ENCODE results near the gene PRKG1. TPM values are rescaled to one million over a fixed set of nuclear protein-coding genes. Genes with fewer than 3 reads are reported as not detected.

The PRKG1 gene
- total RNA-seq, 2 donors from 2014 or later = 145 to 381 TPM

DNA sequence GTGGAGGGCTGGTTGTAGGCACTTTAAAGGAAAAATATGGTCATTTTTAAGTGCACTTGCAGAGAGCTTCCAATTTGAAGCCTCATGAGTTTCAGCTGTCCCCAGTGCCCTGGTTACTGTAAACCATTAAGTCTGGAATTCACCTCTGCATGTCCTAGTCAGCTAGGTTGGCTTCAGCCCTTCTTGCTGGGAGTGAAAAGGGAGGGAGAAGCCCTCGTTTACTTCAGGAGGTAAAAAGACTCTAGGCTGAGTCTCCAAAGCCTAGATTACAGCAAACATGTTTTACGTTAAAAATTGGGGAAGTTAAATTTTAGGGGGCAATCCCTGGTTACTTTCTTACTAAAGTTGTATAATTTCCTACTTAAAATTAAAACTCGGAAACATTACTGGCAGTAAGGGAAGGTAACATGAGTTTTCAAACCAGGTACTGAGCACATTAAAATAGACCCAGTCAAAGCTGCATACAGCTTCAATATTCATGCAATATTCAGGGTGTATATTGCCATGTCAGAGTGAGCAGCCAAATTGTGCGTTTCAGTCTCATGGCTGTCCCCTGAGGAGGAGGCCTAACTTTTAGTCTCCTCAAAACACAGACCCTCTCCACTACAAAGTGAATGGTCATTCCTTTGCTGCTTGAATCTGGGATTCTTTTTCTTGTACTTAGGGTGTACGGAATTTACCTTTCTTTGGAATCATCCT lies 156.7 kb downstream of the PRKG1 start:
- DNase-seq (ENCODE audit: low spot score) (no peak), ATAC-seq (ENCODE audit: insufficient number of reproducible peaks, low FRiP score, low read depth) (no peak)
- Histone ChIP-seq H3K4me3 (peak overlapping the region; percentile 15), H3K27ac (peak overlapping the region in 1 of 2 donors; percentile 45), H3K4me1 (ENCODE audit: control insufficient read depth in 1 of 2, low read depth in 2 of 2) (peaks cover 30 to 75% of the 10 kb centered on the region in 2 donors), H3K9me3 (no peaks in the 10 kb centered on the region), H3K27me3 (replicated peaks; ENCODE audit: insufficient read depth) (no peaks in the 10 kb centered on the region), H3K36me3 (no peaks in the 10 kb centered on the region)
- no peak for TF ChIP-seq CTCF (IDR thresholded peaks at IDR 0.05)

- ATAC-seq (ENCODE audit: insufficient number of reproducible peaks, low FRiP score, low read depth) = no peak
- H3K9me3 ChIP-seq = no peaks in the 10 kb centered on the region
- no peaks in the 10 kb centered on the region for H3K36me3 ChIP-seq
- H3K4me3 ChIP-seq = peak overlapping the region; percentile 15
- H3K27me3 ChIP-seq (replicated peaks; ENCODE audit: insufficient read depth) = no peaks in the 10 kb centered on the region
- peaks cover 30 to 81% of the 10 kb centered on the region in 2 donors for H3K4me1 ChIP-seq (ENCODE audit: control insufficient read depth in 1 of 2, low read depth in 2 of 2)
- no peak for TF ChIP-seq CTCF (IDR thresholded peaks at IDR 0.05)
- DNase-seq (ENCODE audit: low spot score) = no peak
- H3K27ac ChIP-seq = peak overlapping the region in 1 of 2 donors; percentile 45
Measured at GRCh38 chr10:51231754-51232153, 157.5 kb downstream of the PRKG1 start.

GRCh38 chr10:51233337-51234100 lies 159.2 kb downstream of the PRKG1 start:
- Histone ChIP-seq H3K27me3 (replicated peaks; ENCODE audit: insufficient read depth) (no peaks in the 10 kb centered on the region), H3K36me3 (no peaks in the 10 kb centered on the region), H3K9me3 (no peaks in the 10 kb centered on the region), H3K27ac (peak overlapping the region in 1 of 2 donors; percentile 32), H3K4me1 (ENCODE audit: control insufficient read depth in 1 of 2, low read depth in 2 of 2) (peaks cover 25 to 74% of the 10 kb centered on the region in 2 donors), H3K4me3 (no peak overlapping the region)
- DNase-seq (ENCODE audit: low spot score) (no peak), ATAC-seq (ENCODE audit: insufficient number of reproducible peaks, low FRiP score, low read depth) (no peak)
- TF ChIP-seq CTCF (IDR thresholded peaks at IDR 0.05) = no peak

DNA sequence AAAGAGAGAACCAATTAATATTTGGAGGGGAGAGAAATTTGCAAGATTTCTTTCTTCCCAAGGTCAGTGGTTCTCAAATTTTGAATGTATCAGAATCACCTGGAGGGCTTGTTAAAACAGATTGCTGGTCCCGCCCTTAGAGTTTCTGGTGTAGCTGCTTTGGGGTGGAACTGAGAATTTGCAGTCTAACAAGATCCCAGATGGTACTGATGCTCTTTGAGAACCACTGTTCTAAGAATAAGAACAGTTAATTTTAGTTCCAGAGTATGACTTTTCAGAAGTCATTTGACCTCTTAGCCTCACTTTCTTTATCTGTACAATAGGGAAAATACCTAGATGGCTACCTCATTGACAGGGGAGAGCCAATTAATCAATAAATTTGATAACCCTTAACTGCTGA lies 161.6 kb downstream of the PRKG1 start:
- no peaks in the 10 kb centered on the region for H3K9me3 ChIP-seq
- H3K36me3 ChIP-seq = no peaks in the 10 kb centered on the region
- no peak overlapping the region for H3K27ac ChIP-seq
- TF ChIP-seq CTCF (IDR thresholded peaks at IDR 0.05) = no peak
- DNase-seq (ENCODE audit: low spot score) = no peak
- H3K4me1 ChIP-seq (ENCODE audit: control insufficient read depth in 1 of 2, low read depth in 2 of 2) = peaks cover 28 to 70% of the 10 kb centered on the region in 2 donors
- no peak overlapping the region for H3K4me3 ChIP-seq
- H3K27me3 ChIP-seq (replicated peaks; ENCODE audit: insufficient read depth) = no peaks in the 10 kb centered on the region
- ATAC-seq (ENCODE audit: insufficient number of reproducible peaks, low FRiP score, low read depth) = no peak

DNA sequence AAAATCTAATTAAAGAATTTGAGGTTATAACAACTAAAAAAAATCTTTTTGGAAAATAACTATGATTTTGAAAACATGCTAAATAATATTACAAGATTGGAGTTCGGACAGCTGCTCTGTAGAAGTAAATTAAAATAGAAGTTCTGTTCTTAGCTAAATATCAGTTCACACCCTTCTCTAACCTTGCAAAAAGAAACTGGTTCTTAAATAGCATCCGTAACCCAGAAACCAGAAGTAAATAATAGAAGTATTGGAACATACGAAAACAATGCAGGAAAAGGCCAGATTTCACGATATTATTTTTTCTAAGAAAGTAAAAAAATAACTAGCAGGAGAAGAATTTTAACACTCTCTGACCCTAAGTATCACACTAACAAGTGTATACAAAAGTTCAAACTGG lies 164.7 kb downstream of the PRKG1 start:
- Histone ChIP-seq H3K27me3 (replicated peaks; ENCODE audit: insufficient read depth) (no peaks in the 10 kb centered on the region), H3K27ac (peak overlapping the region in 1 of 2 donors; percentile 46), H3K4me1 (ENCODE audit: control insufficient read depth in 1 of 2, low read depth in 2 of 2) (peaks cover 11 to 60% of the 10 kb centered on the region in 2 donors), H3K36me3 (no peaks in the 10 kb centered on the region), H3K4me3 (peak overlapping the region; percentile 14), H3K9me3 (no peaks in the 10 kb centered on the region)
- ATAC-seq (ENCODE audit: insufficient number of reproducible peaks, low FRiP score, low read depth) (no peak), DNase-seq (ENCODE audit: low spot score) (no peak)
- no peak for TF ChIP-seq CTCF (IDR thresholded peaks at IDR 0.05)

Measured in thoracic aorta (tissue), 2 donors.